GM19025 (cell line): ENCODE measurements around the gene TRAPPC6A.

Experiments used
- ATAC-seq: cut with Tn5 transposase; IDR thresholded peaks from one replicate; pipeline ENCODE4 v1.9.1; 2021; ENCODE audit warnings: mild to moderate bottlenecking, low read depth, moderate library complexity; ENCODE audit not compliant: unreplicated experiment

Gene TRAPPC6A

GRCh38 chr19:45163751-45164460, 14.1 kb downstream of the TRAPPC6A start:
- no peak for ATAC-seq

DNA sequence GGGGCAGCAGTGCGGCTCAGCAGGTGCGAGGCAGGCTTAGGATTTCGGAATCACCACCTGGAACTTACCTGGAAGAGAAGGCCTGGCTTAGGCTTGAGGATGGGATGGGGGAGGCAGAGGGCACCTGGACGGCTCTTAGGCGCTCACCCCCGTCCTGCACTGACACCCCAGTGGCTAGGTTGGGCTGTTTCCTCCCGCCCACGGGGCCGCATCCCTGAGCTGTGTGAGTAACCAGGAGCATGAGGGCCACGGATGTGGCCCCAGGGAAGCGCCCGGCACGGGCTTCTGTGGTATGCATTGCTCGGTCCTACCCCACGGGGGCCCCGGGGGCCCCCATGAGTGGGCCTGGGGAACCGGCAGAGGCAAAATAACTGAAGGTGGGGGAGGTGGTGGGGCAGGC, 14.9 kb downstream of the TRAPPC6A start:
- no peak for ATAC-seq

DNA sequence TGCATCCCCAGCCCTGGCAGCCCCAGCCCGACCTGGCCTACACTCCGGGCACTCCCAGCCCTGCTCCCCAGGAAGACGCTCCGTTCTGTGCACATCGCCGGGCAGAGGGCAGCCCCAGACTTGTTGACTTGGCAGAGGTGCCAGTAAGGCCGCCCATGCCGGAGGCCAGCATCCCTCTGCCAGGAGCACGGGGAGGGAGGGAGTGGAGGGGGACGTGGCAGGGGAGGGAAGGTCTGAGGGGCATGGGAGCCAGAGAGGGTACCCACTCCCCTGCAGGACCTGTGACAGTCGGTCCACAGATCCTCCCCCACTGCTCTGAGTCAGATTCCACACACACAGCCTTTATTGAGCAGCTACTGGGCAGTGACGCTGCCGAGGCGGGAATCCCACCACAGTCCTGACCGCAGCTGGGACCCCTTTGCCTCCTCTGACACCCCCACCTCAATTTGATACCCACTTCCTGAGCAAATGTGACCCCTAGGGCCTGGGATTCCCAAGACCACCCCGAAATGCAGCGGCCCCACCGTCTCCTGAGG, 15.4 kb downstream of the TRAPPC6A start:
- ATAC-seq: no peak

- no peak for ATAC-seq
Observed at GRCh38 chr19:45161738-45162607, 16.1 kb downstream of the TRAPPC6A start.

DNA sequence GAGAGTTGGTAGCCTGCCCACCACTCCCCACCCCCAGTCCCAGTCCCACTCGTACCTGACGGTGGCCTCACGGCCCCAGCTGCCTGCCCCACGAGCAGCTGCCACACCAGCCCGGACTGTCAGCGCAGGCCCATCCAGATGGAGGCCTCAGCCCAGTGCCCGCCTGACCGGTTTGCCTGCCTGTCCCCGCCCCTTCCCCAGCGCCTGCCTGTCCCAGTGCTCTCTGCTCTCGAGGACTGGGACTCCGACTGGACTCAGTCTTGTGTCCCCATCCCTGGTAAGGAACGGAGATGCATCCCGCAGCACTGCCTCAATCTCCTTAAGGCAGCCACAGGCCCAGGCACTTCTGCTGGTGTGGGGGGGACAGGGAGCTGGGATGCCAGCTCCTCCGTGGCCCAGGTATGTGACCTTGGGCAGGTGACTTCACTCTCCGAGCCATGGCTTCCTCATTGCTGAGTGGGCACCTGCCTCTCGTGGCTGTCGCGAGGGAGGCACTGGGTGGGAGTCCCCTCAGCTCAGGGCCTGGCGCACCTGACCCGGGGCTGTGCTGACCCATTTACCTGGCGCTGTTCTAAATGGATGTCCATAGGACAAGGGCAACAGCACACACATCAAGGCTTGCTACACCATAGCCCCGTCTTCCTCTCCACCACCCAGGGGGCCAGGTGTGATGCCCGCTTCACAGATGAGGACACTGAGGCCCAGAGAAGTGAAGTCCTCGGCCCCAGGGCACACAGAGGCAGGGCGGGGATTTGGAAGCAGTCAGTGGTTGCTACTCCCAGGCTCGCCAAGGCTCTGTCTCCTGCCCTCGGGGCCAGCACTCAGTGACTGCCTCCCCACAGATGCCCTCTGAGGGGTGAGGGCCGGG, 16.9 kb downstream of the TRAPPC6A start, which contains the start of gene NKPD1:
Gene NKPD1, minus strand, starts transcription at position 113 of the 868 bp plus-strand sequence. CDS start 832 bp downstream, outside the sequence.
- ATAC-seq: no peak

GRCh38 chr19:45159971-45160324, 18.1 kb downstream of the TRAPPC6A start:
- ATAC-seq: no peak

DNA sequence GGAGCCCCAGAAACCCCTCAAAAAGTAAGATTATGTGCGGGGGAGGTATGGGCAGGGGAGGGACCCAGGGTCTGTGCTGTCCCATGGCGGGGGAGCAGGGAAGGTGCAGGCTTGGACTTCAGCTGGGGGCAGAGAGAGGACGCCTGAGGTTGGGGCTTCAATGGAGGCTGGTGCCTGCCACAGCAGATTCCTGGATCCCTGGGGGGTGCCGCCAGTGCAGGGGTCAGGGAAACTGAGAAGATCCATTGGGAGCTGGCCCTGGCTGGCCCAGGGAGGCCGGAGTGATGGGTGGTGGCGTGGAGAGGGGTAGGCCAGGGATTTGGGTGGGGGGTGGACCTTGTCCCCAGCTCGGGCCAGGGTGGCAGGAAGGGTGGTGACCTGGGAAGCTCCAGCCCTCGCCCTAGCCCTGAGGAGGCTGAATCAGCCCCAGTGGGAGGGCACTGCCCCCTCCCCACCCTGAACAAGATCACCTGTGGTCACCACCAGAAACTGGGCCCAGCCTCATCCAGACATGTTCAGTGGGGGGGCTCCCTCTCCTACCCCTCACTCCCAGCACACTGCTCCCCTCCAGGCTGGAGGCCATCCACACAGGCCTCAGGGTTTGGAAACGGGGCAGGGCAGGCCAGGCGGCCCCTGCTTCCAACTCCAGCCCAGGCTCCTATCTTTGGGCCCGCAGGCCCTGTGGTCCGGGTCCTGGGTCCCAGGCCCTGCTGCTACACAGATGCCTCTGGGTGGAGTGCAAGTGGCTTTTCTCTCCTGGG, 18.6 kb downstream of the TRAPPC6A start:
- ATAC-seq: no peak

DNA sequence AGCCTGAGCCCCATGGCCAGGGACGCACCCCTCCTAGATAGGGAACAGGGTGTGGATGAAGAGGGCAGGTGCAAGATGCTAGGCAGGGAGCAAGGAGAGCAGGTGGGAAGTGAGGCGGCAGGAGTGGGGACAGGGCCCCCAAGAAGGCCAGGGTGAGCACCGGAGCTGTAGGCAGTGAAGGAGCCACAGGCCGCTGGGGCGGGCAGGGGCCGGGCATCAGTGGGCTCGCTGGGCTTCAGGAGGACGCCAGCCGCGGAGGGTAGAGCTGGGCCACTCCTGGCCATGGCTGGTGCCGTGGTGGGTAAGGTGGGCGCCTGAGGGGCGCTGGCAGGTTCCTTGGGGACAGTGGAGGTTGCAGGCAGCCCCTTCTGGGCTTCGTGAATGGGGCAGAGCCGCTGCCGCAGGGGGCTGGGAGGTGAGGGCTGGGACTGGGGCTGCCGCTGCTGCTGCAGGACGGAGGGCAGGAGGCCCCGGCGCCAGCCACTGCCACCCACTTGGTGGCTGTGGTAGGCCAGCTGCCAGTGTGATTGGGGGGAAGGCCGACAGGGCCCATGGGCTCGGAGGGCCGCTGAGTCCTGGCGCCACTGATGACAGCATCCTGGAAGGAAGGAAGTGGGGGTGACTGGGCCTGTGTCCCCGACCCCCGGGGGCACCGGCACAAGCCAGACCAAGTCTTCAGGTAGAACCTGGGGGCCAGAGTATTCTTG, 19.4 kb downstream of the TRAPPC6A start:
- ATAC-seq: no peak

DNA sequence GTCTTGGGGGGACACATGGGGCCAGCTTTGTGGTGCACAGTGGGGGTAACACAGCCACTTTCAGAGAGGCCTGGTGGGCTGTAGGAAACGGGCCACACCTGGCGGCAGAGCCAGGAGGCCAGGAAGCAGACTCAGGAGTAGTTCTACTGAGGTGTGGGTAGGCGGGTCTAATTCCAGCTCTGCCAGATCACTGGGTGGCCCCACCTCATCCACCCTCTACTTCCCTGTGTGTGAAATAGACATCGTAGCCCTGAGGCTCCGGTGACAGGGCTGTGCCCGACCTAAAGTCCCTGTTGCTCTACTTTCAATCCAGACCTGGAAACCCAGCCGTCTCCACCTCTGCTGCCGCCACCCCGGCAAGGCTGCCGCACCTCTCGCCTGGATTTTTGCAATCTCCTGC, 21.3 kb downstream of the TRAPPC6A start:
- no peak for ATAC-seq

GRCh38 chr19:45156011-45156630, 21.9 kb downstream of the TRAPPC6A start:
- no peak for ATAC-seq

- ATAC-seq: no peak
Observed at GRCh38 chr19:45154064-45154827, 23.8 kb downstream of the TRAPPC6A start.

- ATAC-seq: no peak
Observed at GRCh38 chr19:45153339-45154063, 24.5 kb downstream of the TRAPPC6A start.

DNA sequence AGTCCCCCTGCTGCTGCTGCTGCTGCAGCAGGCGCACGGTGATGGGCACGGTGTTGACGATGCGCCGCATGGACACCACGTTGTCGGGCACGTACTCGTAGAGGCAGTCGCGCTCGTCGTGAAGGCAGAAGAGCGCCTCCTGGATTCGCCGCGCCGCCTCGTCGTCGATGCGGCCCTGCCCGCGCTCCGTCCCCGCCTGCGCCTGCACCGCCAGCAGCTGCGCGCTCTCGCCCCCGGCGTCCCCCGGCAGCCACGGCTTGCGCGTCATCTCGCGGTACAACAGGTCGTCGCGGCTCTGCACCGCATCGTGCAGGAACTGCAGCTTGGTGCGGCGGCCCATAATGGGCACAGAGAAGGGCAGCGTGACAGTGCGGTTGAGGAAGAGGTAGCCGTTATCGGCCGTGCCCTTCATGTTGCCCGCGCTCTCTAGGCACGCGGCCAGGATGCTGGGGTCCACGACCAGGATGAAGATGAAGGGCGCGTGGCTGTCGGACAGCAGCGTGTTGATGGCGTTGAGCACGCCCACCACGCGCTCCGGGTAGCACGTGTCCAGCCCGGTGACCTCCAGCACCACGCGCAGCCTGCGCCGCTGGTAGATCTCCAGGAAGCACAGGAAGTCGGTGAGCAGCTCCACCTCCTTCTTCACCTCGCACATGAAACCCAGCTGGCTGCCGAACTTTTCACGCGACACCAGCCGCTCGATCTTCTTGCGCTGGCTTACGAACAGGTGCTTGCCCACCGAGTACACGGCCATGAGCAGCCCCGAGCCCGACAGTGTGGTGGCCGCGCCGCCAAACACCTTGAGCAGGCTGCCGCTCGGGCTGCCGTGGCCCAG, 25.3 kb downstream of the TRAPPC6A start:
- ATAC-seq: no peak

- no peak for ATAC-seq
Observed at GRCh38 chr19:45151821-45152503, 26.1 kb downstream of the TRAPPC6A start.

DNA sequence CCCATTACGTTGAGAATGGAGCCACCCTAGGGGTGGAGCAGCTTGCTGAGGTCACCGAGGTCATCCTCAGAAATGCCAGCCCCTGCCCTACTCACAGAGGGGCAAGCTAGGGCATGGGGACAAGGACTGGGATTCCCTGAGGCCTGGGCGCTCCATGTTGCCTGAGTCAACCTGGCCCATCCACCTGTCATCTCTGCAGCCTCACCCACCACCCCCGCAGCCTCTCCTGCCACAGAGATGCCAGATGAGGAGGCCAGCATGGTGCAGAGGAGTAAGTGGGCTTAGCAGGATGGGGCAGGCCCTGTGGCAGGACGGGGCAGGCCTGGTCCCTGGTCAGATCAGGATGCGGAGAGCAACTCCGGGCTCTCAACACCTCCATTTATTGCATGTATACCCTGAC, 26.7 kb downstream of the TRAPPC6A start:
- ATAC-seq: no peak

- ATAC-seq: no peak
Observed at GRCh38 chr19:45150751-45151281, 27.2 kb downstream of the TRAPPC6A start.
